ENCODE measurements around the gene KPNB1.
A peak's percentile ranks its signal among the peaks of the same experiment; 100 is the strongest.

DNA sequence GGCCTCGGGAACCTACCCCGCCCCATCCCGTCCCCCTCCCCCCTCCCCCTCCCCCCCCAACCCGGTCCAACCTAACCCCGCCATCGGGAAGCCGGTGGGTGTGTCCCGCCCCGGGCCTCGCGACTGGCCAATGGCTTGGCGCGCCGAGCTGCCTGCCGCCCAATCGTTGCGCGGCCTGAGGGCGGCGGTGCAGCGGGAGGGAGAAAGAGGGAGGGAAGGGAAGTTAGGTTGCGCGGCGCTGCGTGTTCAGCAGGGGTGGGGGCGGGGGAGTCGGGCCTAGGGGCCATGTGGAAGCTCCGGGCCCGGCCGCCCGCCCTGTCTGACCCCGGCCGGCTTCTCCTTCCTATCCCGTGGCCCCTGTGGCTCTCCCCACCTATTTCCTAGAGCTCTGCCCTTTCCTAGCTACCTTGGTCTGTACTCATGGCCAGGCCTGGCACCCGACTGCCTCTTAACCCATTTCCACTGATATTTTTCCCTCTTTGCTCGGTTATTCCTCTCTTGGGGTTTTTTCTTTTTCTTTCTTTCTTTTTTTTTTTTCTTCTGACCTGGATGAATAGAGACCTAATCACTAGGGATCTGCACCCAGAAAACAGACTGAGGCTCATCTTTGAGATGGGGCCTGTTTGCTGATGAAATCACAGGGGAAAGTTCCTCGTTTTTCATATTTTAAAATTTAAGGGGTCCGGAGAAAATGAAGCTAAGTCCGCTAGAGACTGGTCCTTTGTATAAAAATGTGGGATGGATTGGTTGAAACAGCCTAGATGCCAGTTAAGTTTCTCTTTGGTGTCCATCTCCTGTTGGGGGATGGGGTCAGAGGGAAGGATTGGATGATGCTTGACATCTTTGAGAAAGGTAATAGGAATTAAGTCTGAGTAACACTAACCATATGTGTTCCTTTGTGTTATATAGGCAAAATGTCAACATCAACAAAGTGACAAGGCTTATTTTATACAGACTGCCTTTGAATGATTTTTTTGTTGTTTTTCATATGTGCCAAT, 1.1 kb downstream of the KPNB1 start:
- 0 out of 2 replicates have a peak, but pooled peaks have one; percentile 37 for TF ChIP-seq EP300 (IDR thresholded peaks at IDR 0.05; ENCODE audit: borderline replicate concordance)
- TF ChIP-seq NFIC (IDR thresholded peaks at IDR 0.05), result no peak
- TF ChIP-seq YY1 (IDR thresholded peaks at IDR 0.05; ENCODE audit: low read depth), result no peak; the same call in 1 of the 2 replicates
- TF ChIP-seq, protein P1, sequence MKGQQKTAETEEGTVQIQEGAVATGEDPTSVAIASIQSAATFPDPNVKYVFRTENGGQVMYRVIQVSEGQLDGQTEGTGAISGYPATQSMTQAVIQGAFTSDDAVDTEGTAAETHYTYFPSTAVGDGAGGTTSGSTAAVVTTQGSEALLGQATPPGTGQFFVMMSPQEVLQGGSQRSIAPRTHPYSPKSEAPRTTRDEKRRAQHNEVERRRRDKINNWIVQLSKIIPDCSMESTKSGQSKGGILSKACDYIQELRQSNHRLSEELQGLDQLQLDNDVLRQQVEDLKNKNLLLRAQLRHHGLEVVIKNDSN (IDR thresholded peaks at IDR 0.05), result 0 out of 2 replicates have a peak, but pooled peaks have one; percentile 11
- no peak for TF ChIP-seq CREB1 (IDR thresholded peaks at IDR 0.05; ENCODE audit: low read depth)
- TF ChIP-seq ZBTB7A (IDR thresholded peaks at IDR 0.05; ENCODE audit: low read depth), result no peak
- no peak for TF ChIP-seq FOXM1 (IDR thresholded peaks at IDR 0.05; ENCODE audit: borderline replicate concordance, low read depth)
- peak; percentile 53 for TF ChIP-seq EGR1 (IDR thresholded peaks at IDR 0.05)

All from Ishikawa (cell line).